C1 segment of cervical spinal cord (tissue), 14 donors: Measurements from ENCODE around the gene STARD8.

Experiments
- DNase-seq, 14 donors: peaks; one replicate each; lab custom pipeline; 2025; lab: John Stamatoyannopoulos, UW

STARD8 gene

DNA sequence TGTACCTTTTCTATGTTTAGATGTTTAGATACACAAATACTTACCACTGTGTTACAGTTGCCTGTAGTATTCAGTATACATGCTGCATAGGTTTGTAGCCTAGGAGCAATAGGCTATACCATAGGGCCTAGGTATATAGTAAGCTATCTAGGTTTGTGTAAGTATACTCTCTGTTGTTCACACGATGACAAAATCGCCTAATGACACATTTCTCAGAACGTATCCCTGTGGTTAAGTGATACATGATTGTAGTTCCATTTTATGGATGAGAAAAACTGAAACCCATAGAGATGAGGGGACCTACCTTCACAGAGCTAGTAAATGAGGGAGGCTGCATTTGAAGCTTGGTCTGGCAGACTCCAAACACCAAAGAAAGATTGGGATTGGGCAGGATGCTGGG is 102.0 kb downstream of the STARD8 start:
- DNase-seq: no peak

DNA sequence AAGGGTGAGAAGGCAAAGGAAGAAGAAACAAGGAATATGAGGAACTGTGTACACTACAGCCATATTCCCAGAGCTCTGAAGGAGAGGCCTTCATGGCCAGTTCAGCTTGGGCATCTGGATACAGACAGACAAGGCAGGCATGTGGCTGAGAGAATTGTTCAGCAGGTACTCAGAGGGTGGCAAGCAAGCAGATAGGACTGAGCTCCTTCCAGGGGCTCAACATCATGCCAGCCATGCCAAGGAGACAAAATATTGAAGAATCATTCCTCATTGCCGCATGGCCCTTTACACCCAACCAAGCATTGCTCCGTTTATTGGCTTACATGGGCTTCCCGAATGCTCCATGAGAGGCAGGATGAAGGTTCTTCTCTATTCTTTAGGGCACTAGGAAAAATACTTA is 102.8 kb downstream of the STARD8 start:
- DNase-seq: no peak

DNA sequence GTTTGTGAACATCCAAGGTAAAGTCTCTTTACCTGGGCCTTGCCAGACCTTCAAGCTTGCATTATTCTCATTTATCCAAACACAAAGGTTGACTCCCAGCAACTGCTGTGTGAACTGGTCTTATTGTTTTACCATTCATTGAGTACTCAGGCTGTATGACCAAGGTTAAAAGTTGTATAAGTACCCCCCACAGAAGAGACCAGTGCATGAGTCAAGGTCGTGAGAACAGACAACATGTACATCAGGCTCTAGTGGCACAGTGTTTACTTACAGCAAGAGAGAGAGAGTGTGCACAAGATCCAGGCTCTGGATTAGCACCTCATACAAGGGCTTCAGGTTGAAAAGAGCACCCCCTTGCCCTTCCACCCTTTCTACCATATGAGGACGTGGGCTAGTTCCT is 103.9 kb downstream of the STARD8 start:
- DNase-seq: no peak

DNA sequence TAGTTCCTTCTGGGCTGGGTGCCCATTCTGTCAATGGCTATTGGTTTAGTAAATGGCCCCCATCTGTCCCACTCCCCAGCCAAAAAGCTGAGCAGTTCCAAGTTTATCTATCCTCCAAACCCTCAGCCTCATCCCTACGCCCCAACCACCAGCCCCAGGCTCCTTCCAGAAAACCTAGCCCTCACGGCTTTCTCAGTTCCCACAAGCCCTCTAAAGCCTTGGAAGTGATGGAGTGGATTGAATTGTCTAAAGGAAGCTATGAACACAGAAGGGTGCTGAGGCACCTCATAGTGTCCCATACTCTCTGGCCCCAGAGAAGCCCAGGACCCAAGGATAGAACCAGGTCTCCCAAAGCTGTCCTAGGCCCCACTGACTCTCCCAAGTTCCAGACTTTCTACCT is 105.8 kb downstream of the STARD8 start:
- no peak for DNase-seq

DNA sequence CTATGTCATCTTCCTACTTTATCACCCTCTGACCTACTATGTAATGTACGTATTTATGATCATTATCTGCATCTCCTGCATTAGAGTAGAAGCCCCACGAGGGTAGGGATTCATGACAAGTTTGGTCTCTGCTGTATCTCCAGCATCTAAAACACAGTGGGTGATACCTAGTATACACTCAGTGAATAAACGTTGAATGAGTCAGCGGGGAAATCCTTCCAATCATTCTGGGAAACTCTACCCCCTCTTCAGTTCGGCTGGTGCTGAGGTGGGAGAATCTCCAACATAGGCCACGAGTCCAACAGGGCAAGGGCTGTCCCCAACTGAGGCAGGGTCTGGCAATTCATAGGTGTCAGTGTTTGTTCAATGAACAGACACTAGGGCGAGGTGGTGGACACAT is 106.9 kb downstream of the STARD8 start:
- DNase-seq: no peak

DNA sequence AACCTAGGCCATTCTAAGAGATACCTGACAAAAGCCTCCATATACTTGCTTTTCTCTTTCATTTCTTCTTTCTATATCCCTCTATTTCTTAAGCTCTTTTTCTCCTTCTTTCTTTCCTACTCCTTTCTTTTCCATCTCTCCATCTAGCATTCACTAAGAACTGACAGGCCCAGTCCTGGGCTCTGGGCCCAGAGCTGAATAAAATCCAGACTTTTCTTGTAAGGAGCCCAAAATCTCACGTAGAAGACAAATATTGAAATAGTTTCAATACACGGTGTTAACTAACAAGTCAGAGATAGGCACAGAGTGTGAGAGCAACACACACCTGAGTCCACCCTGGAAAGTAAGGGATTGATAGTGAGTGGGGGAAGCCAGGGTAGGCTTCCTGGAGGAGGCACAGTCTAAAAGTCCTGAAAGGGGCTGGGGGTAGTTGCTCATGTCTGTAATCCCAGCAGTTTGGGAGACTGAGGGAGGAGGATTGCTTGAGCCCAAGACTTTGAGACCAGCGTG is 108.2 kb downstream of the STARD8 start:
- DNase-seq: no peak

DNA sequence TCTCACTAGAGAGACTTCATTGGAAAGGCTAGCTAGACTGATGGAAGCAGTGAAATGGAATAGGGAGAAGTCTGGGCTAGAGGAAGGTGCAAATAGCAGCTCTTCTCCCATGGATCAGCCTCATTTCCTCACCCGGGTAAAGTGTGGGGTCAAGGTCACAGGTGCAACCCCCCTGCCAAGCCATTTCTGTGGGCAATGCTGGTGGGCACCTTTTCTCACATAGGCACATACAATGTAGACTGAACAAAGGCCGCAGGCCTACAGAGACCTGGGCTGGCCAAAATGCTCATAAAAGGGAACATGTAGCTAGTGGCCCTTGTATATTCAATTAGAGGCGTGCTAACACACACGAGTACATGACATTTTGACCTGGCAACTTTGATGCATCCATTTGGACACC is 109.9 kb downstream of the STARD8 start:
- DNase-seq: no peak

DNA sequence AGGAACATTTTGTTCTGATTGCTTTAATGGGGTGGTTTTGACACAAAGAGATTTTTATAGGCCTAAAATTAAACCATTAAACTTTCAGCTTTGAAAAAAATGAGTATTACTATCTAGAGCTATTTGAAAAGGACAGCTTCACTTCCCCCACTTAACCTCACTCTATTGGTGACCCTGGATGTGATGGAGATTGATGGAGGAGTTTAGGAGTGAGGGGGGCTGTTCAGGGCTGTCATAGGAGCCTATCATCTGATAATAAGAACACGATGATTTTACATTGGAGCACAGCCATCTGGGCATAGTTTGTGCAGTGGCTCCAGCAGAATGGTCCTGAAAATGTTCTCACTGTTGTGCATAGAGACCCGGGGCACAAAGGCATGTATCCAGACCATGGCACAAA is 110.3 kb downstream of the STARD8 start:
- DNase-seq: no peak

DNA sequence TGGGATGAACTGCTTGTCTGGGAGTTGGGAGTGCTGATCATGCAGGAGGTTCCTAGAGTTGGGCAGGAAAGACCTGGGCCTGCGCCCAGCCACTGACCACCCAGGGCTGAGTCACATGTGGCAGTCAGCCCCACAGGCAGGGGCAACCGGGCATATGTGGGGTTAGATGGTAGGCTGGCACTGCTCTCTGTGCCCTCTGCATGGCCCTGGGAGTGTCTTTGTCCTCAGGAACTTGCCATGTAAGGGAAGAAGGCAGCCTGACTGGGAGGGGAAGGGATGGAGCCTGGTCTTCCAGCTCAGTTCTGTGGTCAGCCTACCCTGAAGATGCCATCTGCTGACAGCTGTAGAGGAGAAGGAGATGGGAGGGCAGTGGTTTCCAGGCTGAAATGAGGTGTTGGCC is 111.2 kb downstream of the STARD8 start:
- no peak for DNase-seq

DNA sequence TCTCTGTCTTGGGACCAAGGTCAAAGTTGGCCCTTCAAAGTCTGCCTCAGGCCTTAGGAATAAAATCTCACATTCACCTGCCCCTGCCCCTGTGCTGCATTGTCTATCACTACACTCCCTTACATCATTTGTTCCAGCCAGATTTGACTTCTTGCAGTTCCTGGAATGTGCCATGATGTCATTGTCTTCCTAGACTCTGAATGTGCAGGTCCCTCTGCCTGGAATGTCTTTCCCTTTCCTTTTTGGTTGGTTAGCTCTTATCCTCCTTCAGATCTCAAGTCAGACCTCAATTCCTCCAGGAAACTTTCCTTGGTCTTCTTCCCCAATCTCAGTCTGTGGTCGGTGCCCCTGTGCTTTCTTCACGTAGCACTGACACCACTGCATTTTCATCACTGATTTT is 113.6 kb downstream of the STARD8 start:
- DNase-seq: no peak

DNA sequence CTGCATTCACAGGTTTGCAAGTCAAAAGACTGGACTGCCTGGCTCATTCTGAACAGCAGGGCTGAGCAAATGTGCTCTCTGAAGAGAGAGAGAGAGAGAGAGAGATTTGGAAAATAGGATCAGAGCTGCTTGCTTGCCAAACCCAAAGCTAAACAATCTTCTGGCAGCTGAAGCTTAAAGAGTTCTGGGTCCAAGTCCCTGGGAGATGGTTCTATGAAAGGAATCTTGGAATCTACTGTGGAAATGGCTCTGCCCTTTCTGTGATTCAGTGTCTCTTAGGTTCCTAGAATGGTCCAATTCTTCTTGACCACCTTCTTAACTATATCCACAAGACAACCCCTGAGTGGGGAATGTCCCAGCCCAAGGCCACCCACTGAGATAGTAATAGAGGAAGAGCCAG is 115.3 kb downstream of the STARD8 start:
- DNase-seq: no peak

DNA sequence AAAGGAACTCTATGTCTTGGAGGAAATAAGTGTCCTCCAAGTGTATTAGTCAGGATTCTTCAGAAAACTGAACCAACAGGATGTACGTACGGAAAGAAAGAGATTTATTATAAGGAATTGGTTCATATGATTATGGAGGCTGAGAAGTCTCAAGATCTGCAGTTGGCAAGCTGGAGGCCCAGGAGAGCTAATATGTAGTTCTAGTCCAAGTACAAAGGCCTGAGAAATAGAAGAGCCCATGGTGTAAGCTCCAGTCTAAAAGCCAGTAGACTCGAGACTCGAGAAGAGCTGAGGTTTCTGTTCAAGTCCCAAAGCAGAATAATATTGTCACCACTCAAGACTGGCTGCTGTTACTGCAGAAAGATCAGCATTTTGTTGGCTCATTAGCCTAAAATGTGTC is 116.0 kb downstream of the STARD8 start:
- DNase-seq: no peak
